NB4 (cell line): ENCODE results near the gene ADAMTS12.

Source experiments
- DNase-seq: peaks from one replicate; pipeline ENCODE4 v3.0.0; 2010; ENCODE audit warnings: low read depth
- H3K4me3 ChIP-seq: one replicate; pipeline ENCODE4 v1.5.1; 2011; ENCODE audit warnings: mild to moderate bottlenecking, low read depth, low read length, moderate library complexity
- MAX ChIP-seq: IDR thresholded peaks from 2 replicates; pipeline ENCODE4 v1.6.1; 2011; ENCODE audit warnings: low read depth, low read length
- MYC ChIP-seq: IDR thresholded peaks from 2 replicates; pipeline ENCODE4 v1.6.1; 2011; ENCODE audit warnings: low read depth, low read length
- POLR2A ChIP-seq: IDR thresholded peaks from 2 replicates; pipeline ENCODE4 v1.6.1; 2011; ENCODE audit warnings: mild to moderate bottlenecking; ENCODE audit not compliant: insufficient read length; ENCODE audit errors: extremely low read depth
- TF ChIP-seq, protein P1 (sequence below): IDR thresholded peaks from one replicate; pipeline ENCODE4 v1.5.1; 2012; ENCODE audit warnings: low read depth, low read length

ADAMTS12 gene

GRCh38 chr5:33720176-33720575 lies 171.6 kb downstream of the ADAMTS12 start:
- no peak for DNase-seq
- no peak for TF ChIP-seq MYC
- no peak for TF ChIP-seq POLR2A
- no peak for TF ChIP-seq MAX
- TF ChIP-seq, protein P1, sequence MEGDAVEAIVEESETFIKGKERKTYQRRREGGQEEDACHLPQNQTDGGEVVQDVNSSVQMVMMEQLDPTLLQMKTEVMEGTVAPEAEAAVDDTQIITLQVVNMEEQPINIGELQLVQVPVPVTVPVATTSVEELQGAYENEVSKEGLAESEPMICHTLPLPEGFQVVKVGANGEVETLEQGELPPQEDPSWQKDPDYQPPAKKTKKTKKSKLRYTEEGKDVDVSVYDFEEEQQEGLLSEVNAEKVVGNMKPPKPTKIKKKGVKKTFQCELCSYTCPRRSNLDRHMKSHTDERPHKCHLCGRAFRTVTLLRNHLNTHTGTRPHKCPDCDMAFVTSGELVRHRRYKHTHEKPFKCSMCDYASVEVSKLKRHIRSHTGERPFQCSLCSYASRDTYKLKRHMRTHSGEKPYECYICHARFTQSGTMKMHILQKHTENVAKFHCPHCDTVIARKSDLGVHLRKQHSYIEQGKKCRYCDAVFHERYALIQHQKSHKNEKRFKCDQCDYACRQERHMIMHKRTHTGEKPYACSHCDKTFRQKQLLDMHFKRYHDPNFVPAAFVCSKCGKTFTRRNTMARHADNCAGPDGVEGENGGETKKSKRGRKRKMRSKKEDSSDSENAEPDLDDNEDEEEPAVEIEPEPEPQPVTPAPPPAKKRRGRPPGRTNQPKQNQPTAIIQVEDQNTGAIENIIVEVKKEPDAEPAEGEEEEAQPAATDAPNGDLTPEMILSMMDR, result no peak

GRCh38 chr5:33719769-33720168 lies 172.0 kb downstream of the ADAMTS12 start:
- DNase-seq, result no peak
- TF ChIP-seq POLR2A, result no peak
- TF ChIP-seq, protein P1, result no peak
- no peak for TF ChIP-seq MYC
- TF ChIP-seq MAX, result no peak
- no peak overlapping the region for H3K4me3 ChIP-seq

More at GRCh38 chr5:33720176-33720575, 171.6 kb downstream of the ADAMTS12 start:
- no peak overlapping the region for H3K4me3 ChIP-seq

DNA sequence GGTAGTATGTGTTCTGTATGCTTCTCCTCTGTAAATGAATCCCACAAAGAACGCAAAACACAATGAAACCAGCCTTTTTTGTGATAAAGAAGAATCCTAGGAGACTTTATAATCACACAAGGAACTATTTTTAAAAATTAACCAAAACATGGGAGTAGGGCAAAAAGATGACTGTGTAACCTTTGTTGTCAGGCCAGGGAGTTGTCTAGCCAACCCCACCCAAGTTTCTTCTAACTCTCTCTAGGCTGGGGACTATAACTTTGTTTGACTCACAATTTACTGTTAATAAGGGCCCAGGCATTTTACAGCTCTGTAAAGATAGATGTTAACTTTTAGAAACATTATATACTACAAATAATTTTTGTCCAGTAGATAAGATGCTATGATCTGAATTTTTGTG lies 176.1 kb downstream of the ADAMTS12 start:
- no peak overlapping the region for H3K4me3 ChIP-seq
- no peak for DNase-seq
- TF ChIP-seq POLR2A (no peak), MAX (no peak), MYC (no peak)
- TF ChIP-seq, protein P1, result no peak

- H3K4me3 ChIP-seq, result no peak overlapping the region
- no peak for DNase-seq
- no peak for TF ChIP-seq MYC
- TF ChIP-seq MAX, result no peak
- TF ChIP-seq, protein P1, result no peak
- TF ChIP-seq POLR2A, result no peak
Observed at GRCh38 chr5:33713136-33713765, 178.5 kb downstream of the ADAMTS12 start.

GRCh38 chr5:33712664-33713063 lies 179.1 kb downstream of the ADAMTS12 start:
- TF ChIP-seq MYC (no peak), MAX (no peak), POLR2A (no peak)
- TF ChIP-seq, protein P1, result no peak
- no peak for DNase-seq
- no peak overlapping the region for H3K4me3 ChIP-seq

GRCh38 chr5:33711094-33711679 lies 180.6 kb downstream of the ADAMTS12 start:
- H3K4me3 ChIP-seq, result no peak overlapping the region
- TF ChIP-seq, protein P1, result no peak
- TF ChIP-seq MYC, result no peak
- no peak for TF ChIP-seq MAX
- TF ChIP-seq POLR2A, result no peak
- DNase-seq, result no peak
